GM12878 (cell line): ENCODE data around the gene COL26A1. TPM values are rescaled to one million over a fixed set of nuclear protein-coding genes. Genes with fewer than 3 reads are reported as not detected.

Experiments
- ATAC-seq: fragments of 200-7000 bp; cut with Tn5 transposase; 3 replicates; pipeline ENCODE4 v1.9.1; 2020; ENCODE audit warnings: mild to moderate bottlenecking, moderate library complexity
- BruUV-seq: library from RNA; stranded (reverse); fragments of 400-500 nt; replicated peaks from 2 replicates; lab custom pipeline; 2021; lab: Mats Ljungman, UMichigan
- CTCF ChIA-PET: fragments of 300-600 bp; sonication (Branson Sonifier 250); formaldehyde crosslinking; extraction: SDS; loops from one replicate; lab custom pipeline; 2021; ENCODE audit warnings: inconsistent platforms; lab: Yijun Ruan, JAX
- POLR2A ChIA-PET: fragments of 350-600 bp; formaldehyde crosslinking; extraction: SDS; loops from one replicate; lab custom pipeline; 2021; ENCODE audit warnings: inconsistent platforms; lab: Charles Lee
- RAD21 ChIA-PET: fragments of 300-600 bp; sonication (Branson Sonifier 250); formaldehyde crosslinking; loops from one replicate; lab custom pipeline; 2023; ENCODE audit warnings: antibody characterized with exemption; ENCODE audit not compliant: unreplicated experiment; lab: Charles Lee
- SMC1A ChIA-PET: fragments of 300-600 bp; sonication (Branson Sonifier 250); formaldehyde crosslinking; loops from one replicate; lab custom pipeline; 2023; ENCODE audit not compliant: unreplicated experiment, uncharacterized antibody; lab: Charles Lee
- DNase-seq: peaks from one replicate; pipeline ENCODE4 v3.0.0-alpha.2; 2011; ENCODE audit warnings: low read depth, low spot score
- FAIRE-seq: peaks from 3 replicates; lab custom pipeline; 2011; peaks lifted over from hg19 to GRCh38; lab: Jason Lieb, UNC
- H2AFZ ChIP-seq: 2 replicates; pipeline ENCODE4 v1.6.0; 2011; ENCODE audit warnings: low read depth, low read length, control low read depth; ENCODE audit not compliant: control insufficient read depth
- H3K27ac ChIP-seq: 2 replicates; pipeline ENCODE4 v1.5.1; 2011; ENCODE audit warnings: control low read depth; ENCODE audit not compliant: control insufficient read depth, insufficient read depth
- H3K27me3 ChIP-seq, 2 experiments: replicated peaks in 1 of 2; 2 replicates each; pipeline versions ENCODE4 v1.6.0 to v1.6.1; 2011; ENCODE audit warnings: low read length in 1 of 2; ENCODE audit not compliant: control insufficient read depth in 2 of 2, insufficient read depth in 2 of 2
- H3K36me3 ChIP-seq, 2 experiments: 2 replicates each; pipeline ENCODE4 v1.5.1; 2011; ENCODE audit warnings: low read length in 1 of 2; ENCODE audit not compliant: control insufficient read depth in 2 of 2, insufficient read depth in 2 of 2
- H3K4me1 ChIP-seq: 2 replicates; pipeline ENCODE4 v1.6.1; 2011; ENCODE audit warnings: mild to moderate bottlenecking, low read length, moderate library complexity, mixed read lengths; ENCODE audit not compliant: control insufficient read depth, insufficient read depth
- H3K4me2 ChIP-seq: 2 replicates; pipeline ENCODE4 v1.6.0; 2011; ENCODE audit warnings: control low read depth; ENCODE audit not compliant: control insufficient read depth, insufficient read depth
- H3K4me3 ChIP-seq: fragments of 200-600 bp; sonication (generic); 2 replicates; pipeline ENCODE4 v1.5.1; 2016
- H3K79me2 ChIP-seq: 2 replicates; pipeline ENCODE4 v1.6.0; 2011; ENCODE audit warnings: low read length; ENCODE audit not compliant: control insufficient read depth, insufficient read depth
- H3K9ac ChIP-seq: 2 replicates; pipeline ENCODE4 v1.8.0; 2011; ENCODE audit warnings: low read length, control low read depth, mixed read lengths; ENCODE audit not compliant: control insufficient read depth, insufficient read depth
- H3K9me3 ChIP-seq: replicated peaks from 3 replicates; pipeline ENCODE4 v1.5.1; 2011; ENCODE audit warnings: mild to moderate bottlenecking, low read length; ENCODE audit not compliant: control insufficient read depth, insufficient read depth
- H4K20me1 ChIP-seq: 2 replicates; pipeline ENCODE4 v1.6.0; 2011; ENCODE audit not compliant: control insufficient read depth, insufficient read depth
- SREBF1 ChIP-seq: IDR thresholded peaks from 2 replicates; pipeline ENCODE4 v1.6.1; 2012; ENCODE audit warnings: mild to moderate bottlenecking, low read length
- STAT1 ChIP-seq: fragments of 450-650 bp; conservative IDR thresholded peaks from 2 replicates; pipeline ENCODE4 v1.6.1; 2014; ENCODE audit warnings: antibody characterized with exemption, mild to moderate bottlenecking
- ZSCAN29 ChIP-seq: fragments of 450-650 bp; IDR thresholded peaks from 2 replicates; pipeline ENCODE4 v1.6.1; 2017; ENCODE audit warnings: mild to moderate bottlenecking, moderate library complexity
- WGBS: methylation state at CpG from one replicate; pipeline ENCODE4 v1.1.6; 2016; ENCODE audit warnings: low lambda C conversion rate; ENCODE audit not compliant: insufficient replicate concordance, insufficient coverage; ENCODE audit errors: missing lambda C conversion rate; 5-methylcytosine and 5-hydroxymethylcytosine counted together
- in situ Hi-C: fragments of 300-500 bp; cut with MboI; formaldehyde crosslinking; loops from 9 replicates; pipeline ENCODE4 v1.14.3; 2018; ENCODE audit warnings: mixed read lengths
- intact Hi-C: fragments of 100-400 bp; cut with micrococcal nuclease; formaldehyde crosslinking; loops from one replicate; pipeline ENCODE4 v1.14.2; 2022; ENCODE audit not compliant: unreplicated experiment
- polyA plus RNA-seq, 11 experiments: library from polyadenylated mRNA; depleted of rRNA in 4 of 11; unstranded in 6 of 11; stranded (reverse) in 5 of 11; fragments of >200 nt; fragmentation: Nextera tagmentation in 4 of 11; fragmentation: Illumina TruSeq in 1 of 11; extraction: Ambion mirVana in 4 of 11; extraction: Trizol in 1 of 11; gene quantifications; 1 replicate in 1 of 11; 2 replicates in 10 of 11; pipeline versions ENCODE4 v1.2.1 to v1.2.3, GENCODE V29; 2011 to 2016; ENCODE audit warnings: inconsistent platforms in 2 of 11, missing spikeins in 2 of 11, low read depth in 1 of 11
- total RNA-seq, 4 experiments: library from RNA; depleted of rRNA in 3 of 4; stranded (reverse); fragments of >200 nt in 3 of 4; fragmentation: Illumina TruSeq in 1 of 4; extraction: Trizol in 1 of 4; gene quantifications; 2 replicates each; pipeline versions ENCODE4 v1.2.1 to v1.2.3, GENCODE V29; 2013 to 2021
- TF ChIP-seq, protein P1 (sequence below): IDR thresholded peaks from 2 replicates; pipeline ENCODE4 v1.6.1; 2011; ENCODE audit warnings: borderline replicate concordance, low read depth, mild to moderate bottlenecking, moderate library complexity, mixed read lengths, low read length; ENCODE audit not compliant: insufficient read depth; ENCODE audit errors: extremely low read length
- TF ChIP-seq, protein P2 (sequence below): fragments of 450-650 bp; formaldehyde crosslinking; IDR thresholded peaks from 2 replicates; pipeline ENCODE4 v1.4.0; 2020; ENCODE audit warnings: mild to moderate bottlenecking, moderate library complexity

The COL26A1 gene
- total and polyA plus RNA-seq, 10 of the 15 experiments (the other 5 are each of a cell fraction or from before 2014, with no cell fraction given), result 0.08 TPM; not detected in 9

DNA sequence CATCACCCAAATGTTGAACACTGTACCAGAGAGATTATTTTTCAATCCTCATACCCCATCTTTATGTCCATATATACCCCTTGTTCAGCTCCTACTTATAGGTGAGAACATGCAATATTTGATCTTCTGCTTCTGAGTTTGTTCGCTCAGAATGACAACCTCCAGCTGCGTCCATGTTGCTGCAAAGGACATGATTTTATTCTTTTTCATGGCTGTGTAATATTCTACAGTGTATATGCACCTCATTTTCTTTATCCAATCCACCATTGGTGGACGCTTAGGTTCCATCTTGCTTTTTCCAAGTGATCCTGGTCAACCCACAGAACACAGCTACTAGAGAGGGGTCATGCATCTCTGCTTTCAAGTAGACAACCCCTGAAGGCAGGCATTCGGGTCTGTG, 166.9 kb downstream of the COL26A1 start:
- no peak overlapping the region for H3K4me2 ChIP-seq
- no peaks in the 10 kb centered on the region for H3K79me2 ChIP-seq
- no peaks in the 10 kb centered on the region for H3K4me1 ChIP-seq
- FAIRE-seq (no peak), DNase-seq (no peak), ATAC-seq (no peak)
- no peak overlapping the region for H2AFZ ChIP-seq
- no peak overlapping the region for H3K27ac ChIP-seq
- POLR2A ChIA-PET, result no interaction called here
- intact Hi-C loops (no loop called here), in situ Hi-C loops (no loop called here)
- H4K20me1 ChIP-seq, result no peaks in the 10 kb centered on the region
- H3K4me3 ChIP-seq, result no peak overlapping the region
- no peaks in the 10 kb centered on the region; a peak in 1 of 4 replicates for H3K27me3 ChIP-seq
- RAD21 ChIA-PET, result no interaction called here
- no TSS peak for BruUV-seq
- TF ChIP-seq, protein P1, sequence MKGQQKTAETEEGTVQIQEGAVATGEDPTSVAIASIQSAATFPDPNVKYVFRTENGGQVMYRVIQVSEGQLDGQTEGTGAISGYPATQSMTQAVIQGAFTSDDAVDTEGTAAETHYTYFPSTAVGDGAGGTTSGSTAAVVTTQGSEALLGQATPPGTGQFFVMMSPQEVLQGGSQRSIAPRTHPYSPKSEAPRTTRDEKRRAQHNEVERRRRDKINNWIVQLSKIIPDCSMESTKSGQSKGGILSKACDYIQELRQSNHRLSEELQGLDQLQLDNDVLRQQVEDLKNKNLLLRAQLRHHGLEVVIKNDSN, result no peak
- TF ChIP-seq STAT1 (no peak), ZSCAN29 (no peak), SREBF1 (no peak)
- TF ChIP-seq, protein P2, sequence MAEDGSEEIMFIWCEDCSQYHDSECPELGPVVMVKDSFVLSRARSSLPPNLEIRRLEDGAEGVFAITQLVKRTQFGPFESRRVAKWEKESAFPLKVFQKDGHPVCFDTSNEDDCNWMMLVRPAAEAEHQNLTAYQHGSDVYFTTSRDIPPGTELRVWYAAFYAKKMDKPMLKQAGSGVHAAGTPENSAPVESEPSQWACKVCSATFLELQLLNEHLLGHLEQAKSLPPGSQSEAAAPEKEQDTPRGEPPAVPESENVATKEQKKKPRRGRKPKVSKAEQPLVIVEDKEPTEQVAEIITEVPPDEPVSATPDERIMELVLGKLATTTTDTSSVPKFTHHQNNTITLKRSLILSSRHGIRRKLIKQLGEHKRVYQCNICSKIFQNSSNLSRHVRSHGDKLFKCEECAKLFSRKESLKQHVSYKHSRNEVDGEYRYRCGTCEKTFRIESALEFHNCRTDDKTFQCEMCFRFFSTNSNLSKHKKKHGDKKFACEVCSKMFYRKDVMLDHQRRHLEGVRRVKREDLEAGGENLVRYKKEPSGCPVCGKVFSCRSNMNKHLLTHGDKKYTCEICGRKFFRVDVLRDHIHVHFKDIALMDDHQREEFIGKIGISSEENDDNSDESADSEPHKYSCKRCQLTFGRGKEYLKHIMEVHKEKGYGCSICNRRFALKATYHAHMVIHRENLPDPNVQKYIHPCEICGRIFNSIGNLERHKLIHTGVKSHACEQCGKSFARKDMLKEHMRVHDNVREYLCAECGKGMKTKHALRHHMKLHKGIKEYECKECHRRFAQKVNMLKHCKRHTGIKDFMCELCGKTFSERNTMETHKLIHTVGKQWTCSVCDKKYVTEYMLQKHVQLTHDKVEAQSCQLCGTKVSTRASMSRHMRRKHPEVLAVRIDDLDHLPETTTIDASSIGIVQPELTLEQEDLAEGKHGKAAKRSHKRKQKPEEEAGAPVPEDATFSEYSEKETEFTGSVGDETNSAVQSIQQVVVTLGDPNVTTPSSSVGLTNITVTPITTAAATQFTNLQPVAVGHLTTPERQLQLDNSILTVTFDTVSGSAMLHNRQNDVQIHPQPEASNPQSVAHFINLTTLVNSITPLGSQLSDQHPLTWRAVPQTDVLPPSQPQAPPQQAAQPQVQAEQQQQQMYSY (CRISPR knock-in tag), result no peak
- no peak overlapping the region for H3K9ac ChIP-seq
- 10% methylated on average over 4 of the region's 4 CpGs for WGBS
- no peaks in the 10 kb centered on the region for H3K36me3 ChIP-seq
- CTCF ChIA-PET, result no interaction called here
- H3K9me3 ChIP-seq, result no peaks in the 10 kb centered on the region; the same call in 2 of the 3 replicates
- SMC1A ChIA-PET, result no interaction called here
